Activated CD4-positive, alpha-beta T cell treated with anti-CD3 and anti-CD28 coated beads, Interleukin-2, amount 50 U/mL, for 48 hours (primary cell): Measurements from ENCODE around the gene PCNX3.
"Not testable (repeated sequence)": the region's sequence is repeated elsewhere in the genome, so short reads cannot be mapped to it uniquely, and the experiment has no call there.

Experiments used
- DNase-seq, 2 experiments: peaks; one replicate each; pipeline ENCODE4 v3.0.0-alpha.2; 2020

PCNX3 gene

GRCh38 chr11:65655570-65656332, 40.2 kb downstream of the PCNX3 start:
- DNase-seq: no peak

- DNase-seq: no peak
Measured at GRCh38 chr11:65657426-65657825, 41.9 kb downstream of the PCNX3 start.

- no peak for DNase-seq
Measured at GRCh38 chr11:65658174-65659021, 42.8 kb downstream of the PCNX3 start.

- DNase-seq: no peak
Measured at GRCh38 chr11:65660038-65660437, 44.5 kb downstream of the PCNX3 start.

GRCh38 chr11:65660908-65661307, 45.3 kb downstream of the PCNX3 start:
- not testable (repeated sequence) for DNase-seq

- DNase-seq: no peak
Measured at GRCh38 chr11:65661599-65662246, 46.1 kb downstream of the PCNX3 start.

- DNase-seq: peak in 1 of 2 experiments; percentile 41
Measured at GRCh38 chr11:65662247-65662798, 46.7 kb downstream of the PCNX3 start.

- DNase-seq: peak; percentile 88 to 92
Measured at GRCh38 chr11:65662799-65663638, 47.4 kb downstream of the PCNX3 start, which contains the start of gene RELA. RELA (minus strand) TSS chr11:65662916; CDS start chr11:65662832, 84 bp downstream.

- DNase-seq: peak; percentile 61 to 71
Measured at GRCh38 chr11:65663639-65664200, 48.1 kb downstream of the PCNX3 start.

GRCh38 chr11:65672180-65672860, 56.7 kb downstream of the PCNX3 start:
- DNase-seq: no peak

GRCh38 chr11:65672982-65673381, 57.4 kb downstream of the PCNX3 start:
- DNase-seq: no peak

- DNase-seq: no peak
Measured at GRCh38 chr11:65680192-65680743, 64.7 kb downstream of the PCNX3 start.

- DNase-seq: not testable (repeated sequence)
Measured at GRCh38 chr11:65683480-65683879, 67.9 kb downstream of the PCNX3 start.

- no peak for DNase-seq
Measured at GRCh38 chr11:65685981-65686380, 70.4 kb downstream of the PCNX3 start.
